ENCODE results near the gene NAGLU. TPM values are rescaled to one million over a fixed set of nuclear protein-coding genes. Genes with fewer than 3 reads are reported as not detected.

The NAGLU gene
- 31.0 to 51.3 TPM (median 43.8 TPM) in 5 replicates for total RNA-seq (2022; extraction: Qiagen RNA extraction)

GRCh38 chr17:42536048-42536371 is at the start of gene NAGLU:
Gene NAGLU, plus strand, starts transcription at chr17:42536241. Its CDS starts 32 bp downstream, at chr17:42536273.

GRCh38 chr17:42552736-42553135 is 16.7 kb downstream of the NAGLU start, which contains the start of gene HSD17B1:
Gene HSD17B1, plus strand, starts transcription at chr17:42552923. Its CDS starts 11 bp downstream, at chr17:42552934.

GRCh38 chr17:42561897-42562387 is 25.9 kb downstream of the NAGLU start, which contains the start of gene COASY:
Gene COASY, plus strand, starts transcription at chr17:42562148. Its CDS starts 475 bp downstream, at chr17:42562623.

GRCh38 chr17:42566883-42567573 is 31.0 kb downstream of the NAGLU start, which contains the start of gene MLX:
Gene MLX, plus strand, starts transcription at chr17:42567100. Its CDS starts 25 bp downstream, at chr17:42567125.

GRCh38 chr17:42577532-42578281 is 41.7 kb downstream of the NAGLU start, which contains the start of gene PSMC3IP:
Gene PSMC3IP, minus strand, starts transcription at chr17:42577729. Its CDS starts 43 bp downstream, at chr17:42577686.

Other genes starting within 250 kb of the NAGLU start
- 5.5 to 7.8 TPM (median 6.2 TPM) in 5 replicates for gene STAT5A, start 247.7 kb upstream of the NAGLU start, total RNA-seq (2022; extraction: Qiagen RNA extraction)
- gene STAT3, start 147.8 kb upstream of the NAGLU start, total RNA-seq (2022; extraction: Qiagen RNA extraction): 62.3 to 77.0 TPM (median 74.2 TPM) in 5 replicates
- 373 to 459 TPM (median 442 TPM) in 5 replicates for gene CAVIN1, start 113.0 kb upstream of the NAGLU start, total RNA-seq (2022; extraction: Qiagen RNA extraction)
- 32.1 to 46.4 TPM (median 38.1 TPM) in 5 replicates for gene ATP6V0A1, start 77.4 kb upstream of the NAGLU start, total RNA-seq (2022; extraction: Qiagen RNA extraction)
- gene HSD17B1, start 16.7 kb downstream of the NAGLU start, total RNA-seq (2022; extraction: Qiagen RNA extraction): 0.89 to 1.8 TPM (median 1.5 TPM) in 5 replicates
- 103 to 126 TPM (median 119 TPM) in 5 replicates for gene COASY, start 25.9 kb downstream of the NAGLU start, total RNA-seq (2022; extraction: Qiagen RNA extraction)
- gene MLX, start 30.9 kb downstream of the NAGLU start, total RNA-seq (2022; extraction: Qiagen RNA extraction): 56.9 to 68.0 TPM (median 64.9 TPM) in 5 replicates
- 35.1 to 37.6 TPM (median 36.0 TPM) in 5 replicates for gene PSMC3IP, start 41.5 kb downstream of the NAGLU start, total RNA-seq (2022; extraction: Qiagen RNA extraction)
- gene RETREG3, start 73.1 kb downstream of the NAGLU start, total RNA-seq (2022; extraction: Qiagen RNA extraction): 25.8 to 27.9 TPM (median 26.7 TPM) in 5 replicates
- 132 to 150 TPM (median 141 TPM) in 5 replicates for gene TUBG1, start 73.4 kb downstream of the NAGLU start, total RNA-seq (2022; extraction: Qiagen RNA extraction)
- gene TUBG2, start 123.0 kb downstream of the NAGLU start, total RNA-seq (2022; extraction: Qiagen RNA extraction): 19.0 to 28.2 TPM (median 23.2 TPM) in 5 replicates
- gene PLEKHH3, start 140.8 kb downstream of the NAGLU start, total RNA-seq (2022; extraction: Qiagen RNA extraction): 14.3 to 19.9 TPM (median 17.6 TPM) in 5 replicates
- gene CCR10, start 145.6 kb downstream of the NAGLU start, total RNA-seq (2022; extraction: Qiagen RNA extraction): 0.29 to 0.53 TPM (median 0.33 TPM) in 5 replicates
- 3.8 to 6.4 TPM (median 5.9 TPM) in 5 replicates for gene CNTNAP1, start 146.3 kb downstream of the NAGLU start, total RNA-seq (2022; extraction: Qiagen RNA extraction)
- gene EZH1, start 208.8 kb downstream of the NAGLU start, total RNA-seq (2022; extraction: Qiagen RNA extraction): 9.6 to 11.7 TPM (median 10.4 TPM) in 5 replicates
- 0.63 to 1.7 TPM (median 0.90 TPM) in 5 replicates for gene RAMP2, start 225.0 kb downstream of the NAGLU start, total RNA-seq (2022; extraction: Qiagen RNA extraction)
- gene VPS25, start 237.2 kb downstream of the NAGLU start, total RNA-seq (2022; extraction: Qiagen RNA extraction): 119 to 142 TPM (median 124 TPM) in 5 replicates
- 1.1 to 1.8 TPM (median 1.3 TPM) in 5 replicates for gene WNK4, start 244.4 kb downstream of the NAGLU start, total RNA-seq (2022; extraction: Qiagen RNA extraction)